Measurements from ENCODE around the gene FAM170B. TPM values are rescaled to one million over a fixed set of nuclear protein-coding genes. Genes with fewer than 3 reads are reported as not detected.

Gene FAM170B
- total RNA-seq, 4 donors from 2014 or later, result not detected

DNA sequence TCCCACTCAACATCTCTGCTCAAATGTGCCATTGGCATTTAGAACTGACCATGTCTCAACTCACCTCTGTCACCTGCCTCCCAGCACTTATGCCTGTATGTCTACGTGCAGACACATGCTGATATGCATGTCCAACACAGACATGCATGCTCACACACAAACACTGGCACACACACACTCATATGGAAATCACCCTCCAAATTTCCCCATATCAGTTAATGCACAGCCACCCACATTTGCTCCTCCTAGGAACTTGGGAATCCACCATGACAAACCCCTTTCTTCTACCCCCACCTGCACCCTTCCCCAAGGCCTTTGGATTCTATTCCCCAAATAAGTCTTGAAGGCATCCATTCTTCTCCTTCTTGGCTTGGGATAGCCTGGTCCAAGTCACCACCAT, 4.4 kb downstream of the FAM170B start:
- no peak overlapping the region for H3K4me3 ChIP-seq
- no peaks in the 10 kb centered on the region for H3K4me1 ChIP-seq
- H3K36me3 ChIP-seq, result no peaks in the 10 kb centered on the region
- H3K27ac ChIP-seq, result no peak overlapping the region
- TF ChIP-seq, protein P1, sequence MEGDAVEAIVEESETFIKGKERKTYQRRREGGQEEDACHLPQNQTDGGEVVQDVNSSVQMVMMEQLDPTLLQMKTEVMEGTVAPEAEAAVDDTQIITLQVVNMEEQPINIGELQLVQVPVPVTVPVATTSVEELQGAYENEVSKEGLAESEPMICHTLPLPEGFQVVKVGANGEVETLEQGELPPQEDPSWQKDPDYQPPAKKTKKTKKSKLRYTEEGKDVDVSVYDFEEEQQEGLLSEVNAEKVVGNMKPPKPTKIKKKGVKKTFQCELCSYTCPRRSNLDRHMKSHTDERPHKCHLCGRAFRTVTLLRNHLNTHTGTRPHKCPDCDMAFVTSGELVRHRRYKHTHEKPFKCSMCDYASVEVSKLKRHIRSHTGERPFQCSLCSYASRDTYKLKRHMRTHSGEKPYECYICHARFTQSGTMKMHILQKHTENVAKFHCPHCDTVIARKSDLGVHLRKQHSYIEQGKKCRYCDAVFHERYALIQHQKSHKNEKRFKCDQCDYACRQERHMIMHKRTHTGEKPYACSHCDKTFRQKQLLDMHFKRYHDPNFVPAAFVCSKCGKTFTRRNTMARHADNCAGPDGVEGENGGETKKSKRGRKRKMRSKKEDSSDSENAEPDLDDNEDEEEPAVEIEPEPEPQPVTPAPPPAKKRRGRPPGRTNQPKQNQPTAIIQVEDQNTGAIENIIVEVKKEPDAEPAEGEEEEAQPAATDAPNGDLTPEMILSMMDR (IDR thresholded peaks at IDR 0.05), result no peak
- TF ChIP-seq POLR2A (IDR thresholded peaks at IDR 0.05), result no peak
- no peaks in the 10 kb centered on the region for H3K27me3 ChIP-seq
- H3K9me3 ChIP-seq, result no peaks in the 10 kb centered on the region
- intact Hi-C loops (cut with DNase I; ENCODE audit: low total_unique reads), result no loop called here
- DNase-seq, result no peak

DNA sequence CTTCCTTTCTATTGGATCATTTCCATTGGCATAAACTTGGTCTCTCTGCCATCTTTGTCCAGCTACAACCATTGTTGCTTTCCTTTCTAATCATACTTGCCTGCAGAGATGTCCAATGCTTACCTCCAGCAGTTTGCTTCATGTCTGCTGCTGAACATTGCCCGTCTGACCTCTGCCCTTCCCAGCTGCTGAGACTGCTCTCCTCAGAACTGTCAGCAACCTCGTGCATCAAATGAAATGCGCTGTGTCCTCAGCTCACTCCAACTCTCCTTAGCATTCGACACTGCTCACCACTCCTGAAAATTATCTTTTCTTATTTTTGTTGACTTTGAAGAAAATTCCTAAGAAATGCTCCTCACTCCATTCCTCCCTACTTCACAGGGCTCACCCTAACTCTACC, 5.0 kb downstream of the FAM170B start:
- no peaks in the 10 kb centered on the region for H3K36me3 ChIP-seq
- no peak for DNase-seq
- no peaks in the 10 kb centered on the region for H3K27me3 ChIP-seq
- no peak for TF ChIP-seq POLR2A (IDR thresholded peaks at IDR 0.05)
- TF ChIP-seq, protein P1 (IDR thresholded peaks at IDR 0.05), result no peak
- no peaks in the 10 kb centered on the region for H3K9me3 ChIP-seq
- intact Hi-C loops (cut with DNase I; ENCODE audit: low total_unique reads), result no loop called here
- no peak overlapping the region for H3K27ac ChIP-seq
- H3K4me3 ChIP-seq, result no peak overlapping the region
- no peaks in the 10 kb centered on the region for H3K4me1 ChIP-seq

DNA sequence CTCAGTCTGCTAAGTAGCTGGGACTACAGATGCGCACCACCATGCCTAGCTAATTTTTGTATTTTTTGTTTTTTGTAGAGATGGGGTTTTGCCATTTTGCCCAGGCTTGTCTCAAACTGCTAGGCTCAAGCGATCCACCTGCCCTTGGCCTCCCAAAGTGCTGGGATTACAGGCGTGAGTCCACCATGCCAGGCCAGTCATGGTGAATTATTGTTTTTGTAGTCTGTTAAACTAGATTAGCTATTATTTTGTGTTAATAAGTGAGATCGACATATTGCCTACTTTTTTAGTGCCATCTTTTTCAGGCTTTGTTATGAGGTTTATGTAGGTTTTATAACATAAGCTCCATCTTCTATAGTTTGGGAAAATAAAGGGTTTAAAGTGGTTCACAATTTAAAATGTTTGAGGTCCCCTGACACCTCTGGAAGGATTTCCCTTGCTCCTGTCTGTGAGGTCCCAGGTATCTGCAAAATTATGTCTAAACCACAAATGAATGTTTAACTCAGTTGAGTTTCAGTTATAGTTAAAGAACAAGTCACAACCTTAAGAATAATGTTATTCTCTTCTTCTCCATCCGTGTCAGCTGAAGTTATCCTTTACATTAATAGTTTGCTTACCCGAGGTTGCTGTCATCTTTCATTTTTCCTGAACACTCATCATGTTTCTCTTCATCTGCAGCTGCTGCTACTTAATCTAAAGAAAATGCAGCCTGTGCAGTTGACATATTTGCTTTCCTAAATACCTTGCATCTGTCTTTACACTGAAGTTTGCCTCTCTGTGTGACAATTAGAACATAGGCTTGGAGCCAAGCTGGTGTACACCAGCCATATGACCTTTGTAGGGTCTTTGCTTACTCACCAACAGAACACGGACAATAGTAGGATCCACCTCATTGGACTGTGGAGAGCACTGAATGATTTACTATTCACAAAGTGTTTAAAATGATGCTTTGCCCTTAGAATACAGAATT, 9.6 kb downstream of the FAM170B start:
- Histone ChIP-seq H3K27ac (no peak overlapping the region), H3K36me3 (no peaks in the 10 kb centered on the region), H3K4me1 (no peaks in the 10 kb centered on the region), H3K27me3 (no peaks in the 10 kb centered on the region), H3K9me3 (no peaks in the 10 kb centered on the region), H3K4me3 (no peak overlapping the region)
- TF ChIP-seq POLR2A (IDR thresholded peaks at IDR 0.05), result no peak
- TF ChIP-seq, protein P1 (IDR thresholded peaks at IDR 0.05), result no peak
- intact Hi-C loops (cut with DNase I; ENCODE audit: low total_unique reads), result no loop called here
- DNase-seq, result no peak

DNA sequence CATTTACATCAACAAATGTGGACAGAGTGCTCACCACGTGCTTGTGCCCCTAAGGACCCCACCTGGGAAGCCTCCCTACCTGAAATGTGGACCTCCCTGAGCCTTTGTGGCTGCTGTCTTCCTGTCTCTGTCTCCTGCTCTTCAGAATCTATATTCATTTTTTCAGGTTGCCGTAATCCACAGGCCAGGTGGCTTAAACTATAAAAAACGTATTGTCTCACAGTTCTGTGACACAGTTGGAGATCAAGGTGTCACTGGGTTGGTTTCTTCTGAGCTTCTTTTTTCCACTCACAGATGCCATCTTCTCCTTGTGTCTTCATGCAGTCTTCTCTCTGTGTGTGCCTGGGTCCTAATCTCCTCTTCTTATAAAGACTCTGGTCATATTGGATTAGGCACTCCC, 12.9 kb downstream of the FAM170B start:
- DNase-seq, result no peak
- intact Hi-C loops (cut with DNase I; ENCODE audit: low total_unique reads), result no loop called here
- H3K27ac ChIP-seq, result no peak overlapping the region
- no peaks in the 10 kb centered on the region for H3K36me3 ChIP-seq
- H3K9me3 ChIP-seq, result no peaks in the 10 kb centered on the region
- no peaks in the 10 kb centered on the region for H3K27me3 ChIP-seq
- H3K4me1 ChIP-seq, result no peaks in the 10 kb centered on the region
- TF ChIP-seq, protein P1 (IDR thresholded peaks at IDR 0.05), result no peak
- no peak for TF ChIP-seq POLR2A (IDR thresholded peaks at IDR 0.05)
- H3K4me3 ChIP-seq, result no peak overlapping the region

DNA sequence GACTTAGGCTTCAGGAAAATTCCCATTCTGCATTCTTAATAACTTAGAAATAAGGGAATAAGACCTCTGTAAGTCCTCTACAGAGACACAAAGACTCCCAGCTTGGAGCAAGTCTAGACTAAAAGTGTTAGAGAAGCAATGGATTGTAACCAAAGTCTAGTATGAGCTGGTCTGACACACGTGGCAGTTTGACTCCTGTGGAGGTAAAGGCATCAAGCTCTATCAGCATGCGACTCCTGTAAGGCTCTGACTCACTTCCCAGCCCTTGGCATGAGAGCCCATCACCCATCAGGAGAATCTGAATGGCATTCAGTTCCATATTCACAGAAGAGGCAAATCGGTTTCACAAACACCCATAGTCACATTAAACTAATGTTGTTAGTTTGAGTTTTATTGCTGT, 14.1 kb downstream of the FAM170B start:
- Histone ChIP-seq H3K4me1 (no peaks in the 10 kb centered on the region), H3K36me3 (no peaks in the 10 kb centered on the region)
- TF ChIP-seq POLR2A (IDR thresholded peaks at IDR 0.05), result no peak
- TF ChIP-seq, protein P1 (IDR thresholded peaks at IDR 0.05), result no peak

More for the DNA sequence above, 14.1 kb downstream of the FAM170B start:
- Histone ChIP-seq H3K27ac (no peak overlapping the region), H3K4me3 (no peak overlapping the region), H3K27me3 (no peaks in the 10 kb centered on the region), H3K9me3 (no peaks in the 10 kb centered on the region)
- intact Hi-C loops (cut with DNase I; ENCODE audit: low total_unique reads), result no loop called here
- no peak for DNase-seq

Data from uterus (tissue), 4 donors.